ENCODE results near the gene PLD1.
"Not testable (repeated sequence)": the region's sequence is repeated elsewhere in the genome, so short reads cannot be mapped to it uniquely, and the experiment has no call there.

Gene PLD1

DNA sequence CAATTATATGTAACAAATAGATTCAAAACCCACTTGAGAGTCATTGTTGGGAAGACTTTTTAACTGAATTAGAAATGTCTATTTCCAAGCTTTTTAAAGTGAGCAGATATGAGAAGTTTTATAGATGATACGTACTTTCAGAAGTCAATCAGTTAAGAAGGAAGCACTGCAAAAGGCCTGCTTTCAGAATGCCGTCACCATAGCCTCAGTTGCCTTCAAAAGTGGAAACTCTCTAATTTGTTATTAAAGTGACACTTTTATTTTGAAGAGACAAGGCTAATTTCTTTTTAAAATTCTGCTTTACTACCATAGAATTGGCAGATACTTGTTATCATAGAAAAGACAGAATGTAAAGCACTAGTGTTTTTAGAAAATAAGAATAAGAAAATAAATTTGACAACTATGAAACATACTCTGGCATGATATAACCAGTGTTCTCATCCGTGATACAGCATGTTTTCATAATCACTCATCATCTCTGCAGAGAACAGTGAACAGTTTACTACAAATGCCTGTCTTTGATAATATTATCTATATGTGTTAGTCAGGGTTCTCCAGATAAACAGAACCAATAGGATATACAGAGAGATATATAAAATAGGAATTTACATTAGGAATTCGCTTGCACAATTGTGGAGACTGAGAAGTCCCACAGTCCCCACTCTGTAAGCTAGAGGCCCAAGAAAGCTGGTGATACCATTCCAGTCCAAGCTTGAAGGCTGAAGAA lies 7.0 kb upstream of the PLD1 start:
- no peak for DNase-seq (ENCODE audit: low read depth)

DNA sequence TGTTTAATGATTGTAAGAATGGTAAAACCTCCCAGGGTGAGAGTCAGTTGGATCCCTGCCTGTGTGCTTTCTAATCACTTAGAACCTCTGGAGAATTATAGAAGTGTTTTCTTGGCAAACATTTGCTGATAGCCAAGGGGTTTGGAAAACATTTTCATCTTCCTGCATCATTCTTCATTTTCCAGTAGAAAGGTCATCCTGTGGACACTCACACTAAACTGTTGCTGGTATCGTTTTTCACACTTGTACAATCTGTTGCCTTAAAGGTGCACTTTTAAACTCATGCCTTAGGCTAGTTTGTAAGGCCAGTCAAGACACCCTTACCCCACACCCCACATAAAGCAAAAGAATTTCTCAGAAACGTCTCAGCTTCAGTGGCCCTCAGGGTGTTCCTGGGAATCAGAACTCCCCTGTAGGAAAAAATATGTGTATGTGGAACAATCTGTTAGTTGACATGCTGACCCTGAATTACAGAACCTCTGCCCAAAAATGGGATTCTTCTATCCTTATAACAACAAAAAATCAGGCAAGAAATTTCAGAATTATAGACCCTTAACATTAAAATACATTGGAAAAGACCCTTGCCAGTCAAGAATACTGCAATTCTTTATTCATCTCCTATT lies 5.8 kb upstream of the PLD1 start:
- no peak for DNase-seq (ENCODE audit: low read depth)

DNA sequence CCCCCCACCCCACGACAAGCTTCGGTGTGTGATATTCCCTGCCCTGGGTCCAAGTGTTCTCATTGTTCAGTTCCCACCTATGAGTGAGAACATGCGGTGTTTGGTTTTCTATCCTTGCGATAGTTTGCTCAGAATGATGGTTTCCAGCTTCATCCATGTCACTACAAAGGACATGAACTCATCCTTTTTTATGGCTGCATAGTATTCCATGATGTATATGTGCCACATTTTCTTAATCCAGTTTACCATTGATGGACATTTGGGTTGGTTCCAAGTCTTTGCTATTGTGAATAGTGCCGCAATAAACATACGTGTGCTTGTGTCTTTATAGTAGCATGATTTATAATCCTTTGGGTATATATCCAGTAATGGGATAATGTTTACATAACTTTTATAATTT lies 4.4 kb upstream of the PLD1 start:
- DNase-seq (ENCODE audit: low read depth), result not testable (repeated sequence)

DNA sequence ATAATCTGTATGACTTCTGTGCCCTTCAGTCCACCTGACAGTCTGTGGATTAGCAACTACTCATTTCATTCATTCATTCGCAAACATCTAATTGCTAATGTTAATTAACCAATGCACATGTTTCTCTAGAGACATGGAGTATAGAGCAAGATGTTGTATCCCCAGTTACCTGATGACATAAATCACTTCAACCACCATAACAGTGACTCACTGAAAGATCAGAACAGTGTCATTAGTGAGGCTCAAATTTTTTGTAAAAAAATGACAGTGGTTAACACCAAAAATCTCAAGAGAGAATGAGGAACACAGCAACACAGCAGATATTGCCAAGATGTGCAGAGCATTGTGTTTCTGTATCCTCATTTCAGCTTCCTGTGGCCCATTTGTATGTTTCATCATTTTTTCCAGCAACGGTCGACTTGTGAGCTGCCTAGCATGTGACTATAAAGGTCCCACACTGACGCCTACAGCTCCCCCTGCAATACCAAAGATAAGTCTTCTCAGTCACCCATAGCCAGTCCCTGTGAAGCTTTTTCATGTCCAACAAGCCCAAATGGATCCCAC lies 3.7 kb upstream of the PLD1 start:
- no peak for DNase-seq (ENCODE audit: low read depth)

DNA sequence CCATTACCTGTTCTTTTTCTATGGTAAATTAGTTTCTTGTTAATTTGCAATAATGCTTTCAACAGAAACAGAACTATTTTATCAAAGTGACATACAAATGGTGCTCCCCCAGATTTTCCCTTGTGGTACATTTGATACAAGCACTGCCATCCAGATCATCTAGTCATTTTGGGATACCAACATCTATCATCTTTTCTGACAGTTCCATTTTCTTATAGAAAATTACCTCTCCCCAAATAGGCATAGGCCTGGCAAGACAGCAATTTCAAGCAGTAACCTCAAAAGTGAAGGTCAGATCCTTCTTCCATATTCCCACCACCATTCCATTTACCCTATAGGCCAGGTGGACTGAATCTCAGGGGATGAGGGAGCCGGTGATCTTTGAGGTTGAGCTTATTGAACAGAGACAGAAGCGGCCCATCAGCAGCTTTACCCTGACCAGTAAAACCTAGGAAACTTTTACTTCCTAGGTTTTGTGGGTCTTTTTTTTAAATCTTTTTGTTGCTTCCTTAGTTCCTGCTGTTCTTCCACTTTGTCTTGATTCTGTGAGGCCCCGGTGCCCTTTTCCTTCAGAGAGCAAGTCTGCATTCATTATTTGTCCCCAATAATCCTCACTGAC lies 3.1 kb upstream of the PLD1 start:
- DNase-seq (ENCODE audit: low read depth), result no peak

DNA sequence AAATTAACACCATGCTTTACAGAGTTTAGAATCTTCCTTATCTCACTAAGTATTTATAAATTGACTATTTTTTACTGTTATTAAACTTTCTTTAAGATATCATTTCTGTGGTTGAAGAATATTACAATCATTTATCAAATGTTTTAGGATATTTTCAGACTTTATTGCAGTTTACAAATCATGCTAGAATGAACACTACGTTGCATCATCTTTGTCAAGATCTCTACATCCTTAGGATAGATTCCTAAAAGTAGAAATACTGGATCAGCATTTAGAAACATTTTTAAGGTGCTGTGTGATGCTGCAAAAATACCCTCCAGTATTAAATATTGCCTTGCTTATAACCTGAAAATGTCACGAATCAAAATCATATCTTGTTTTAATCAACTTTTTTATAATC lies 2.5 kb upstream of the PLD1 start:
- DNase-seq (ENCODE audit: low read depth), result no peak

DNA sequence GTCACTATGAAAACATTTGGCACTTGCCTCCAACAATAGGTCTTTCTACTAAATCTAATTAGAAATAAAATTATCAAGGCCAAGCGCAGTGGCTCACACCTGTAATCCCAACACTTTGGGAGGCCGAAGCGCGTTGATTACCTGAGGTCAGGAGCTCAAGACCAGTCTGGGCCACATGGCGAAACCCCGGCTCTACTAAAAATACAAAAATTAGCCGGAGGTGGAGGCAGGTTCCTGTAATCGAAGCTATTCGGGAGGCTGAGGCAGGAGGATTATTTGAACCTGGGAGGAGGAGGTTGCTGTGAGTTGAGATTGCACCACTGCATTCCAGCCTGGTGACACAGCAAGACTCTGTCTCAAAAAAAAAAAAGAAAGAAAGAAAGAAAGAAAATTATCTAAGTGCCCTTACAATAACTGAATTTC lies 1.6 kb upstream of the PLD1 start:
- DNase-seq (ENCODE audit: low read depth), result no peak

DNA sequence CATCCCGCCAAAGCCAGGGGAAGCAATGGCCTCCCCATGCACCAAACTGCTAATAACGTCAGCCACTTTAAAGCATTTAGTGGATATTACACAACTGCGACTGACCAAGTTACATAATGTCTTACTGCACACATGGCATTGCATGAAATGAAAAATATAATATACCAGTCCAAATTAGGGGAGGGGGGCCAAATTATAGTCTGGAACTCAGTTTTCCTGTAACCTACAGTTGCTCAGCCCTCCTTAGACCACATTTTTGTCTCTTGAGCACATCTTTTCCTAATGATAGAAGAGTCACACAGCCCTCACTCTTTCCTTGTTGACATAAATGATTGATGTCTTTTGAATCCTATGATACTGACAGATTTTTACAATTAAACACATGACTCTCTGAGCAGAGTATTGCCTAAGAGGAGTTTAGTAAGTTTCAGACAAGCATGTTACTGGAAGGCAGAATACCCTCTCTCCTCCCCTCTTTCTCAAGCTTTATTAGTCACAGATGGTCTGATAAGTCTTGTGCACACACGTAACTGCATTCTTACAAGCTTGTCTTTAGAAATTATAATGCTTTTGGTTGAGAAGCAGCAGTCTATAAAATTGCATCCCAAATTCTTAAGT lies 1.1 kb upstream of the PLD1 start:
- DNase-seq (ENCODE audit: low read depth), result no peak

DNA sequence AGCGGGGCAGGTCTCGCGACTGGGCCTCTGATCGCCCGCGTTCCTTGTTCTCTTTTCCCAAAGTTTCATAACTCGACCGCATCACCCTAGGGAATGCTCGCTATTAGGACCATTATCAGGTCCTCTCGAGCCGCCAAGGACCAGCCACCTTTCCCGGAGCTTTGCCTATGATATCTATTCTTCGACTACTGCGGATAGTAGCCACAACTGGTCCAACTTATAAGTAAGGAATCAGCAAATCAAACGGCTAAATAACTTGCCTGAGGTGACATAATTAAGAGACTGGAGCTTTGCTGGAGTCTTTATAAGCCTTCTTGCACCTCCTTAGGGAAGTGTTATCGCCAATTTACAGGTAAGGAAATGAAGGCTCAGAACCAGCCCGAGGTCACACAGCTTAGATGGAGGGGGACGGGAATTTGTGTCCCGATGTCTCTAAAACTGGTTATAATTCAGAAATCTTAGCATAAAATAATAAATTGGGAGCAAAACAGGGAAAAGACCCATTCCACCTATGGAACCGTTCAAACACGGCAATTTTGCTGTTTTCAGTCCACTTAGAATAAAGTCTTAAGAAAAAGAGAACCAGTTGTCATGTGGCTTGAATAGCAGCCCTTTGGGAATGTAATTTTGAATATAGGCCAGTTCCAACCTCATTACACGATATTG lies 479 bp upstream of the PLD1 start:
- DNase-seq (ENCODE audit: low read depth), result no peak

DNA sequence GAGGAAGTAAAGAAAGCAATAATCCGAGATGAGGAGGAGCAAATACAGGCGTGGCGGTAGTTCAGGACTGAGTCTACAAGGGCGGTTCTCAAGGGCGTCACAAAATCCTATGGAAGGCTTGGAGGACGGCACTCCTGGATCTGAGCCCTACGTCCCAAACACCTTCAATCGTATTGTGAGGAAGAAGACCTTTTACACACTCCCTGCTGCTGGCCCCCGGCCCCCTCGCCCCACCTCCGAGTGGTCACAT lies 747 bp downstream of the PLD1 start:
- no peak for DNase-seq (ENCODE audit: low read depth)

DNA sequence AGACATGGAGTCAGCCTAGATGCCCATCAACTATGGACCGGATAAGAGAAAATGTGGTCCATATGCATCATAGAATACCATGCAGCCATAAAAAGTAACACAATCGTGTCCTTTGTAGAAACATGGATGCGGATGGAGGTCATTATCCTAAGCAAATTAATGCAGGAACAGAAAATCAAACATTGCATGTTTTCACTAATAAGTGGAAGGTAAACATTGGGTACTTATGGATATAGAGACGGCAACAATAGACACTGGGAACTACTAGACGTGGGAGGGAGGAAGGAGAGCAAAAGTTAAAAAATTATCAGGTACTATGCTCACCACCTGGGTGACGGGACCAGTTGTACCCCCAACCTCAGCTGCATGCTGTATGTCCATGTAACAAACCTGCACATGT lies 2.5 kb downstream of the PLD1 start:
- DNase-seq (ENCODE audit: low read depth), result no peak

DNA sequence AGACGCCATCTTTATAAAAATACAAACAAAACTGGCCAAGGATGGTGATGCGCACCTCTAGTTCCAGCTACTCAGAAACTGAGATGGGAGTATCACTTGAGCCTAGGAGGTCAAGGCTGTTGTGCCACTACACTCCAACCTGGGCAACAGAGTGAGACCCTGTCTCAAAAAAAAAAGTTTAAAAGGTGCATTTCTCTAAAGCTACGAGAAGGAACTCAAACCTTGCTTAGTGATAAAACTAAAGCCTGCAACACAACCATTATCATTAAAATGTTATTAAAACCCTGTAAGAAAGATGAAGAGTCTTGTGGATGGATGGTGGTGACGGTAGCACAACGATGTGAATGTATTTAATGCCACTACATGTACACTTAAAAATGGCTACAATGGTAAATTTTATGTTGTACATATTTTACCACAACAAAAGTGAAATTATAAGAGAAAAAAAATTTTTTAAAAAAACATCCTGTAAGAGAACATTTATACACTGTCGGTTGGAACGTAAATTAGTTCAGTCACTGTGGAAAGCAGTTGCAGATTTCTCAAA lies 3.1 kb downstream of the PLD1 start:
- DNase-seq (ENCODE audit: low read depth), result no peak

DNA sequence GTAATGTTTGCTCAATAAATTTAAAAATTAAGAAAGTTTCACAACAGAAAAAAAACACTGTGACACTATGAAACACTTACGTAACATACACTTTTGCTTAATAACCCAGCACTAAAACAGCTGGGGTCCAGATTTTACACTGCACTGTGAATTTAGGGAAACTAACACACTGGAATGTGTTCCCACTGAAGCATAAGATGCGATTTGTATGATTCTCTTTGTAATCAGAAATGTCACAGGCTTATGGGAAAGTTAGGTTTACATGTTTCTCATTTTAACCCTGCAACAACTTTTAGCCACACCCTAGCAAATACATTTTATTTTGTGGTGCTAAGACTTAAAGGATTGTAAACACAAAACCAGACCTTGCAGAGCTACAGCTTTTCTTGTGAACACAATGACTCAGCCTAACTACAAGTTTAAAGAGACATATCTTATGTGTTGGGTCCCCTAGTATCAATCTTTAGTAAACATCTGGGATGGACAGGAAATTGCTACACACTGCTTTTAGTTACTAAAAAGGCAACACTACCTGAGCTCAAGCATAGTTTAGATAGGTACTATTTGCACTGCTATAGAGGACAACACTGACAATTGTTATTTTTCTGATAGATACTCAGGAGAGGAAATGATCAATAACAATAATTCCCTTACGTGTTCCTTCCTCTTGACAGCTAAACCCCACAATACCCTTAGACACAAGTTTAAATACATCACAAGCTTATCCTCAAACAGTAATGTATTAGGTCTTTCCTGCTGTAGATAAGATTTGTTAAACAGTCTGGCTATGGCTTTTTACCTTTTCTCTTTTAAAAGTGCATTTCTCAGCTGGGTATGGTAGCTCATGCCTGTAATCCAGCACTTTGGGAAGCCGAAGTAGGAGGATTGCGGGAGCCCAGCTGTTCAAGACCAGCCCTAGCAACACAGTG lies 3.8 kb downstream of the PLD1 start:
- no peak for DNase-seq (ENCODE audit: low read depth)

DNA sequence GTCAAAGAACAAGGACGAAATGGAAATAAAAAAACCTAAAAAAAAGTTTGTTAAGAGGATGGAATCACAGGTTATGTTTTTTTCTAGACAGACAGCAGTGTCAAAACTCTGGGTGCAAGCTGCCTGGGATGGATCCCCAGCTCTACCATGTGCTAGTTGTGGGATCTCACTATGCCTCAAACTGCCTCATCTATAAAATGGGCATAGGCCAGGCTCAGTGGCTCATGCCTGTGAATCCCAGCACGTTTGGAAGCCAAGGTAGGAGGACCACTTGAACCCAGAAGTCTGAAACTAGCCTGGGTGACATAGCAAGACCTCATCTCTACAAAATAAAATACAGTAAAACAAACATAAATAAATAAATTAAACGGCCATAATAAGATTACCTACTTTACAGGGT lies 4.6 kb downstream of the PLD1 start:
- DNase-seq (ENCODE audit: low read depth), result no peak

DNA sequence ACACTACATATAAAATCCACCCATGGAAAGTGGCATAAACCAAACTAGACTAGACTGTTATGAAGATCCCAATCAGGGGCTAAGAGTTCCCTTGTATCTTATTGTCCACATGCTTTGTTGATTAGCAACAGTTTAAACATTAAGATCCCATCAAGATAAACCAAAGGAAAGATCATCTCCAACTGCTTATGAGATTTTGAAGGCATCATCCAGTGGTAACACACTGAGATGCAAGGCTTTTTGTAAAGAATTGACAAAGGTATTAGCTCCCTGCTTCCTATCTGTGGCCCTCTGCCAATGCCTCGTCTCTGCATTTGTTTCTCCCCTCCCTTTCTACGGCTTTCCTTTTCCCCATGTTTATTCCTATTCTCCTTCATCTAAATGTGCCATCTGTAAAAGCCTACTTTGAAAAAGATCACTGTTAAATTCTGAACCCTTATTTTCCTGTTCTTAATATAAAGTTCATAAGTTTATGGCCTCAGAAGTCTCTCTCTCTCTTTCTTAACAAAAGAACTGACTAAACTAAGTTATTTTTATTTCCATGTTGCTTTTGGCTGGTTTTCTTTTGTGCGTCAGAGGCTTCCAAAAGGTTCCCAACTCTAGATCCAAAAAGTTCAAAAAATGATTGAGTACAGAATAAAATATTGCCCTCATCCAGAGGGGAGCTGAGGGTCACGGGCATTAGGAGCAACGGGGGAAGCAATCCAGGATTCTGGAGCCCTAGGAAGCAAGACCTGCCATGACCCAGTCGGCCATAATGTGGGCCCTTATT lies 5.5 kb downstream of the PLD1 start:
- no peak for DNase-seq (ENCODE audit: low read depth)

DNA sequence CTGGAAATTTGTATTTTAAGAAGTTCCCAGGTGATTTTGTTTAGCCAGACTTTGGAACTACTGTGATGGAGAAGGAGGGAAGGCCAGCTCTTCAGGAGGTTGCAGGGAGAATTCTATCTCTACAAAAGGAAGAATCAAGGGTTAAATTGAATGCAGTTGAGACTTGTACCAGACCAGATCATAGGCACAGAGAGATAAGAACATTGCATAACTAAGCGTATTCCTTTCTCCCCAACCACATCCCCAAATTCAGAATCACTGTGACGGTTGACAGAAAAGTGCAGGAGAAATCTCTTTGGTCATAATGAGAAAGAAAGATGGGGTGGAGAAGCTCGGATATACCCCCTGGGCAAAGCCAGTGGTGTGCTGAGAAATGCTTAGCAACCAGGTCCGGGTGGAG lies 7.2 kb downstream of the PLD1 start:
- DNase-seq (ENCODE audit: low read depth), result no peak

DNA sequence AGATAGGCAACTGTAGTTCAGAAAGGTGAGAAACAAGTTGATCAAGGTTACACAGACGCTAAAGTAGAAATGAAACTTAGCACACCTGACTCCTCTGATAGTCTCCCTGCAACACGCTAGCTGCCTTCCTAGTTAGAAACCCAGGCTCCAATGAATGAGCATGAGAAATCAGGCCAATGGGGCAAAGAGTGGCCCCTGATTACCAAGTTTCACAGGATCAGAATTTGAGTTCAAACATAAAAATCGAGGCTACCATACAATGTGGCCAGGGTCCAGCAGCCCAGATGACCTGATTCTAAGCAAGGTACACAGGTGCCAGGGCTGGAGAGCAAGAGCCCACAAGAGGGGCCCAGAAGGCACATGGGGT lies 7.7 kb downstream of the PLD1 start:
- no peak for DNase-seq (ENCODE audit: low read depth)

DNA sequence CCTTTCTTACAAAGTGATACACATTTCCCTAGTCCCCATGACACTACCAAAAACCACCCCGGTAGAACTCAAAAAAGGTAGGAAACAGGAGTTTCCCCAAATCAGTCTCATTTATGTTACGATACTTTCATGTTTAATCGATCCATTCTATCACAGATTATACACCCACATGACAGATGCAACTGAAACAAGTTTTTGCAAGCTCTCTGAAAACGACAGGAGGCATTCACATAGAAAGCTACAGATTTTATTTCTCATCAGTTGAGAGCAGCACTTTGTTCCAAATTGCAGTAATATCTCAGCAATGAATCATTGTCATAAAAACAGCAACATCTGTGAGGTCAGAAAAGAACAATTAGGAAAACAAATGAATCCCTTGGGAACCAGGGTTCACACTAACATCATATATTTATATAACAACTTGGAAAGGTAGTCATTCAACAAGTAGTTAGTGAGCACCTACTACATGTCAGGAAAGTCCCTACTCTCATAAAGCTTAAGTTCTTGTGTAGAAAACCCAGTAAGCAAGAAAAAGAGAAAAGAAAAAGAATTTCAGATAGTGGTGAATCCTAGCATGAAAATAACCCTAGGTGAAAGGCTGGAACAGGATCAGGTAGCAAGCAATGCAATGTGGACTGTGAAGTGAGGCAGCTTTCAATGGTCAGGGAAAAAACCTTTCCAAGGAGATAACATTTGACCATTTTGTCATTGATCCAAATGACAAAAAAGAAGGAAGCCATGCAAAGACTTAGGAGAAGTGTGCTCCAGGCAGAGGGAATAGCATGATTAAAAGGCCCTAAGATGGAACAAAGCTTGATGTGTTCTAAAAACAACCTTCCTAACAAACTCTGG lies 8.3 kb downstream of the PLD1 start:
- DNase-seq (ENCODE audit: low read depth), result no peak

DNA sequence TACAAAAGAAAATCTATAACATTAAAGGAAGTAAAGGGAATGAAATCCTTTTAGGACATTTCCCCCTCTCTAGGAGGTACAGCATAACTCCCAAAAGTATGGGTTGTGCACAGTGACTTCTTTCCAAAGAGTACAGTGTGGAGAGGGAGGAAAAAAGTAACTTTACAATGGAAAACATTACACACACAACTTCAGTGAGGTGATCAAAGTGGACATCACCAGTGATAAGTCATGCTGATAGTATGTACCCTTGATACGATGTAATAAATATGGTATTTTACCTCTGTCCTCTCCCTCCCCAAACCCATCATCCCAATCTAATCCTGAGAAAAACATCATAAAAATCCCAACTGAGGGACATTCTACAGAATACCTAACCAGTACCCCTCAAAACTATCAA lies 10.8 kb downstream of the PLD1 start:
- no peak for DNase-seq (ENCODE audit: low read depth)

DNA sequence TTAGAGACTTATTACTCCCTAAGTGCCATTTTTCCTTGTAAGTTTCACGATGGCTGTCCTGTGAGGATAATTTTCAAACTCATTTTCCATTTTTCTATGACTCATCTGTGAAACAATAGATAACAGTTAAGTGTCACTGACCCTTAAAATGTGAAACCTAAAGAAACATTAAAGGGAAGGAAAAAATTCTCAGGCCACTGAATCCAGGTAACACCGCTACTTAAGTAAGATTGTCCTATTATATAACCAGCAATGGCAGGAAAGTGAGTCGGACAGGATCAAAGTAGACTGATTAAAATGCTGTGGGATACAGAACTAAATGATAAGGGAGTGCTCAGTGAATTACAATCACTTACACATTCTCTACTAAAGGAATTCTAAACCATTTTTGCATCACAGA lies 12.4 kb downstream of the PLD1 start:
- DNase-seq (ENCODE audit: low read depth), result no peak

Measured in T-helper 22 cell (primary cell).